Effector memory CD4-positive, alpha-beta T cell (primary cell): Measurements from ENCODE around the gene LYRM4.

Source experiments
- DNase-seq, 3 donors: peaks; one replicate each; pipeline ENCODE4 v3.0.0-alpha.2; 2020
- H3K27ac ChIP-seq: 2 replicates; pipeline ENCODE4 v1.7.0; 2013; ENCODE audit warnings: mild to moderate bottlenecking, low read length, moderate library complexity; ENCODE audit not compliant: insufficient read depth, poor library complexity, severe bottlenecking
- H3K27me3 ChIP-seq: replicated peaks from 2 replicates; pipeline ENCODE4 v1.7.0; 2013; ENCODE audit warnings: mild to moderate bottlenecking, low read length; ENCODE audit not compliant: insufficient read depth, control insufficient read depth, poor library complexity, severe bottlenecking
- H3K36me3 ChIP-seq: 2 replicates; pipeline ENCODE4 v1.7.0; 2013; ENCODE audit warnings: mild to moderate bottlenecking, low read length, moderate library complexity; ENCODE audit not compliant: control insufficient read depth, insufficient read depth
- H3K4me1 ChIP-seq: 2 replicates; pipeline ENCODE4 v1.7.0; 2013; ENCODE audit warnings: low read length, mild to moderate bottlenecking; ENCODE audit not compliant: control insufficient read depth, insufficient read depth, poor library complexity, severe bottlenecking
- H3K4me3 ChIP-seq: 2 replicates; pipeline ENCODE4 v1.7.0; 2013; ENCODE audit warnings: low read length, low read depth, mild to moderate bottlenecking; ENCODE audit not compliant: insufficient read depth, poor library complexity, severe bottlenecking
- H3K9me3 ChIP-seq: 2 replicates; pipeline ENCODE4 v1.7.0; 2013; ENCODE audit warnings: mild to moderate bottlenecking, low read length, moderate library complexity; ENCODE audit not compliant: control insufficient read depth

The LYRM4 gene

DNA sequence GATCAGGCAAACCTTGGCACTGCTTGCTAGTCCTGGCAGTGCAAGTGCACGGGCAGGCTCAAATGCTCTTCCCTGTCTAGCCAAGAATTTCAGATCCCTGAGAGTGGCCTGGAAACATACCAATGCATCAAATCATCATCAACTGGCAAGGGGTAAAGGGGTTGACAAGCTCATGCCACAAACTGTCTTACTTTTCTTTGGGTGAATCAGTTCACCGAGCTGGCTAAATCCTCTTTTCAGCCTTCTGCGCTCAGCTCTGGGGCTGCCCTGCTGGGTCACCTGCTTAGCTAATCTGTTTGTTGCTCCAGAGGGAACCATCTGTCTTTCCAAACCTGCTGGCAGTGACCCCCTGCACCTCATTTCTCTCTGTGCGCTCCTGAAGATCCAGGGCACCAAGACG, 59.5 kb downstream of the LYRM4 start:
- no peak overlapping the region for H3K27ac ChIP-seq
- H3K9me3 ChIP-seq: no peaks in the 10 kb centered on the region
- no peak overlapping the region for H3K4me3 ChIP-seq
- H3K36me3 ChIP-seq: no peaks in the 10 kb centered on the region
- no peaks in the 10 kb centered on the region for H3K4me1 ChIP-seq
- H3K27me3 ChIP-seq: no peaks in the 10 kb centered on the region
- DNase-seq: no peak

DNA sequence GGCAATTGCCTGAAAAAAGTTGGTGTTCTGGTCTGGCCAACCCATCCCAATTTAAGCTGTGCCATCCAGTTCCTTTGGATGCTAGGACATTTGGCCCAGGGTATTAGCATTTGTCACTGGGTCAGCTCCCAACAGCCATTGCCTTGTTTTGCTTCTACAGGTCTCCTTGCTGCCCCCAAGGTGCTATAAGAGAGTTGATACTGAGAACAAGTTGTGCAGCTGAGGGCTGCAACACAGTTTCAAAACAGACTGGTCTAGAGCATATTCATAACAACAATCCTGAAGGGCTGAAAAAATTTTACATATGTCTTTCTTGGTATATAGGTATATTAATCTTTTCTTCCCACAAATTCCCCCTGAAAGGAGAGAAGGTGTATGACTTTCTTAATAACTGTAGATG, 61.0 kb downstream of the LYRM4 start:
- no peaks in the 10 kb centered on the region for H3K36me3 ChIP-seq
- H3K9me3 ChIP-seq: no peaks in the 10 kb centered on the region

DNA sequence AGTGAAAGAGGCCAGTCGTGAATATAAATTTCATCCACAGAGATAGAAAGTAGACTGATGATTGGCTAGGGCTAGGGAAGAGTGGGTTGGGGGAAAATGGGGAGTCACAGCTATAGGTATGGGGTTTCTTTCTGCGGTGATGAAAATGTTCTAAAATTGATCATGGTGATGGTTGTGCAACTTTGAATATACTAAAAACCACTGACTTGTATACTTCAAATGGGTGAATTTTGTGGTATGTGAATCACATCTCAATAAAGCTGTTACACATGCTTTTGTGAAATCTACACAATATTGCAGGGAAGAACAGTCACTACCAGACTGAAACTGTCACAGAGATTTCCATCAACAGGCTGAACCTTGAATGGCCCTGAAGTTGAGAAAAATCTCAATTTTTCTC, 61.5 kb downstream of the LYRM4 start:
- no peaks in the 10 kb centered on the region for H3K9me3 ChIP-seq
- H3K36me3 ChIP-seq: no peaks in the 10 kb centered on the region
- no peak overlapping the region for H3K4me3 ChIP-seq
- H3K4me1 ChIP-seq: no peaks in the 10 kb centered on the region
- no peak overlapping the region for H3K27ac ChIP-seq
- DNase-seq: no peak
- no peaks in the 10 kb centered on the region for H3K27me3 ChIP-seq

More for the DNA sequence above, 61.0 kb downstream of the LYRM4 start:
- DNase-seq: no peak
- H3K4me3 ChIP-seq: no peak overlapping the region
- H3K27ac ChIP-seq: no peak overlapping the region
- H3K4me1 ChIP-seq: no peaks in the 10 kb centered on the region
- H3K27me3 ChIP-seq: no peaks in the 10 kb centered on the region

DNA sequence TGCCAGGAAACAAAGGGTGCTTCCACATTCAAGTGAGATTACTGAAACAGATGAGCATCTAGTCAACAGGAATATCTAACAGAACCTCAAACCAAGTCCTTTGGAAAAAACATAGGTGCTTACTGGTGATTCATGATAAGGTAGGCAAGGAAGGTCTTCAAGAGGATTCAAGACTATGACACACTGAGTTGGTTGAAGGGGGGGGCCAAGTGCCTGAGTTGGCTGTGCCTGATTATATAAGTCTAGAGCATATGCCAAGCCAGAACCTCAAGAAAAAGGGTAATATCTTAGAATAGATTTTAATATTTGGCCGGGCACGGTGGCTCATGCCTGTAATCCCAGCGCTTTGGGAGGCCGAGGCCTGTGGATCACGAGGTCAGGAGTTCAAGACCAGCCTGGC, 63.7 kb downstream of the LYRM4 start:
- Histone ChIP-seq H3K4me1 (no peaks in the 10 kb centered on the region), H3K27ac (no peak overlapping the region), H3K36me3 (no peaks in the 10 kb centered on the region), H3K27me3 (no peaks in the 10 kb centered on the region), H3K4me3 (no peak overlapping the region), H3K9me3 (no peaks in the 10 kb centered on the region)
- no peak for DNase-seq

DNA sequence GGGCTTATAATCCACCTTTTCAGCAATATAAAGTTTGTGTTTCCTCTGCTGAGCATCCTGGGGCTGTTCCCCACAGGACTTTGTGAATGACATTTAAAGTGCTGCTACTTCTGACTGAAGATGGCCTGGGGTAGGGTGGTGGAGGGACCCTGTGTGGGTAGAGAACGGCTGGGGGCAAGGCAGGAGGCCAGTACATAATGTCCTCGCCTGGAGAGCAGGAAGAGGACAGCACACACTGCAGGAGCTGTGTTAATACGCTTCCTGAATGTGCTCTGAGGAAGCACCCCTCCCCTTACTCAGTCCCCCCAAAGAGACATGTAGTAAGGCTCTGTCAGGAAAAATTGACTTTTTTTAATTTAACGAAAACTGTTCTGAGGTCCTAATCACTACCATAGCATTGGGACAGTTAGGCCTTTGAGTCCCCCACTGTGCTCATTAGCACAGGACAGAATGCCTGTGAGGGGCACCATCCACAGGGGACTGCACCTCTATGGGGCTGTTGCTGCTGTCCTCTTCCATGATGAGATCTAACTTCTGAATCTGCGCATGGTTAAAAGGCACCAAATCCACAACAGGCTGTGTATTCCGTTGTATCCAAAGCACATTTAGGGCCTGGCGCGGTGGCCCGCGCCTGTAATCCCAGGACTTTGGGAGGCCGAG, 68.5 kb downstream of the LYRM4 start:
- Histone ChIP-seq H3K27me3 (no peaks in the 10 kb centered on the region), H3K4me1 (no peaks in the 10 kb centered on the region), H3K36me3 (no peaks in the 10 kb centered on the region), H3K4me3 (no peak overlapping the region), H3K9me3 (no peaks in the 10 kb centered on the region), H3K27ac (no peak overlapping the region)
- DNase-seq: no peak

DNA sequence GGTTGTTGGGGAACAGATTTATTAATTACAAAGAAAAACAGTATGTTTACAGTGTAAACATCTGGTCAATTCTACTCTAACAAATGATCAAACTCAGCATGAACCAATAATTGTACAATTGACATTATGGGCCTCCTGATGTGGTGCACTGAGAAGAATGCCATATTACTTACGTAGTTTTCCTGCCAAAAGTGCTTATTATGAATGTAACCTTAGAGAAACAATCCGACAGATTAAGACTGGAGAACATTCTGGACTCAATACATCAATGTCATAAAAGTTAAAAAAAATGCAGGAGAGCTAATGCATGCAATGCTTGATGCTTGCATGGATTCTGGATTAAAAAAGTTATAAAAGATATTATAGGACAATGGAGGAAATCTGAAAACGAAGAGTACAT, 69.0 kb downstream of the LYRM4 start:
- Histone ChIP-seq H3K4me3 (no peak overlapping the region), H3K36me3 (no peaks in the 10 kb centered on the region), H3K9me3 (no peaks in the 10 kb centered on the region), H3K27ac (no peak overlapping the region), H3K4me1 (no peaks in the 10 kb centered on the region), H3K27me3 (no peaks in the 10 kb centered on the region)
- no peak for DNase-seq

DNA sequence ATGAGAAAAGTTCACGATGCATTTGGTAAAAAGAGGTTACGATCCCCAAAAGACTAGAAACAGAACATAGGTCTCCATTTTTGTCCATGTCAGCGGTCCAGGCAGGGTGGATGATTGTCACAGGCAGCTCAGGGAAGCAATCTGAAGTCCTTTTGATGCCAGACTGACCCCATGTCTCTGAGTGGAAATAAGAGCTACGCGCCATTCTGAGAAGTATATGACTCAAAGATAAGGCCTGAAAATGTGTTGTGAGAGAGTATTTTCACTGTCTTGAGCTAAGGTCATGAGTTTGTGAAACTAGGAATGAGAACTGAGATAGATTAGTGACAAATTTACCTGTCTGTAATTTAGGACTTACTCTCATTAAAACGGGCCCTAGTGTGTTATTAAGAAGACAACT, 69.5 kb downstream of the LYRM4 start:
- H3K27ac ChIP-seq: no peak overlapping the region
- H3K4me1 ChIP-seq: no peaks in the 10 kb centered on the region
- no peaks in the 10 kb centered on the region for H3K27me3 ChIP-seq
- H3K4me3 ChIP-seq: no peak overlapping the region
- no peak for DNase-seq
- H3K36me3 ChIP-seq: no peaks in the 10 kb centered on the region
- no peaks in the 10 kb centered on the region for H3K9me3 ChIP-seq

DNA sequence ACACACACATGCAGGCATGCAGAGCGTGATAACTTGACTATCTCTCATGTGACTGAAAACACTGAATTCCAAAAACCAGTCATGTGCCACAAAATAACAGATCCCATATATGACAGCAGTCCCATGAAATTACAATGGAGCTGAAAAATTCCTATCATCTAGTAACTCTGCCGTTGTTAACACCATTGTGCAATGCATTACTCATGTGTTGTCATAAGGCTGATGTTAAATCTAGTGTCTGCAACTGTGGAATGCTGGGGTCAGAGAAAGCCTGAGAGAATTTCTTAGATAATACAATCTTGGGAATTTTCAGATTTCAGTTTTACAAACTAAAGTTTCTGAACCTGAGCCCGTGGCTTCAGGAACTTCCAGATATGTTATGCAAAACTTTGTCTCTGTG, 70.2 kb downstream of the LYRM4 start:
- Histone ChIP-seq H3K9me3 (no peaks in the 10 kb centered on the region), H3K4me1 (no peaks in the 10 kb centered on the region), H3K27me3 (no peaks in the 10 kb centered on the region), H3K4me3 (no peak overlapping the region), H3K27ac (no peak overlapping the region), H3K36me3 (no peaks in the 10 kb centered on the region)
- DNase-seq: no peak

DNA sequence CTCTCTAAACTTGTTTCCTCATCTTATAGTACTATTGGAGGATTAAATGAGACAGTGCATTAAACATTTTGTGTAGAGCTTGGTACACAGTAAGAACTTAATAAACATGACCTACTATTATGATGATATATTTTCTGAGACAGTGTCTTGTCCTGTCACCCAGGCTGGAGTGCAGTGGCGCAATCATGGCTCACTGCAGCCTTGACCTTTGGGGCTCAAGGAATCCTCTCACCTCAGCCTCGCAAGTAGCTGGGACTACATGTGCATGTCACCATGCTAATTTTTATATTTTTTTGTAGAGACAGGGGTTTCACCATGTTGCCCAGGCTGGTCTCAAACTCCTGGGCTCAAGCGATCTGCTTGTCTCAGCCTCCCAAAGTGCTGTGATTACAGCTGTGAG, 72.1 kb downstream of the LYRM4 start:
- no peaks in the 10 kb centered on the region for H3K4me1 ChIP-seq
- no peaks in the 10 kb centered on the region for H3K9me3 ChIP-seq
- no peak for DNase-seq
- no peaks in the 10 kb centered on the region for H3K27me3 ChIP-seq
- no peaks in the 10 kb centered on the region for H3K36me3 ChIP-seq
- no peak overlapping the region for H3K27ac ChIP-seq
- H3K4me3 ChIP-seq: no peak overlapping the region

DNA sequence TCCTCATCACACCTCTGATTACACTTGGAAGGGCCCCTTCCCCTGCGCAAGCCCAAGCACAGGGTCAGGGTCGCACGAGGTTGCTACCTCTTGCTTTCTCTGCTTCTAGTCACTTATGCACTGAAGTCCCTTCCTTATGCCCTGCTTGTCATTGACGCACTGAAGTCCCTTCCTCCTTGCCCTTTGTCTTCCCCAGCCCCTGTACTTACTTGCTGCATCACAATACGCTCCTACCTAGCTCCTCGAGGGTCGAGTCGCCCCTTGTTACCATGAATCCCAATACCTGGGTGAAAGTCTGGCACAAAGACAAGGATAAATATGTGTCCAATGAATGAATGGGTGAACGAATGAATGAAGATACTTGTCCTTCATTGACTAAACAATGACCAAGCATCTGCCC, 75.9 kb downstream of the LYRM4 start:
- no peaks in the 10 kb centered on the region for H3K27me3 ChIP-seq
- no peak overlapping the region for H3K27ac ChIP-seq
- no peaks in the 10 kb centered on the region for H3K4me1 ChIP-seq
- no peak for DNase-seq
- no peaks in the 10 kb centered on the region for H3K36me3 ChIP-seq
- H3K4me3 ChIP-seq: no peak overlapping the region
- H3K9me3 ChIP-seq: no peaks in the 10 kb centered on the region
